Measurements from ENCODE around the gene ST8SIA4.

Gene ST8SIA4

GRCh38 chr5:100900796-100901781 lies 2.0 kb downstream of the ST8SIA4 start:
- TF ChIP-seq TCF12 (IDR thresholded peaks at IDR 0.05; ENCODE audit: low read depth) (no peak), YY1 (IDR thresholded peaks at IDR 0.05; ENCODE audit: low read depth) (no peak), RAD21 (IDR thresholded peaks at IDR 0.05; ENCODE audit: low read depth) (no peak), CEBPB (IDR thresholded peaks at IDR 0.05) (no peak), EP300 (IDR thresholded peaks at IDR 0.05; ENCODE audit: borderline replicate concordance) (no peak), FOXM1 (IDR thresholded peaks at IDR 0.05; ENCODE audit: borderline replicate concordance, low read depth) (no peak)

GRCh38 chr5:100900142-100900795 lies 2.8 kb downstream of the ST8SIA4 start:
- TF ChIP-seq REST (IDR thresholded peaks at IDR 0.05; ENCODE audit: low read depth) (no peak), RAD21 (IDR thresholded peaks at IDR 0.05; ENCODE audit: low read depth) (peak; percentile 61), MAX (IDR thresholded peaks at IDR 0.05) (peak; percentile 68), CEBPB (IDR thresholded peaks at IDR 0.05) (peak; percentile 39; the same call in 1 of the 2 replicates), EP300 (IDR thresholded peaks at IDR 0.05; ENCODE audit: borderline replicate concordance) (no peak), USF1 (IDR thresholded peaks at IDR 0.05) (peak; percentile 2; the same call in 1 of the 2 replicates)

GRCh38 chr5:100899675-100900074 lies 3.4 kb downstream of the ST8SIA4 start:
- TF ChIP-seq CREB1 (IDR thresholded peaks at IDR 0.05; ENCODE audit: low read depth) (no peak), NFIC (IDR thresholded peaks at IDR 0.05) (no peak), EP300 (IDR thresholded peaks at IDR 0.05; ENCODE audit: borderline replicate concordance) (no peak), ZBTB7A (IDR thresholded peaks at IDR 0.05; ENCODE audit: low read depth) (no peak), TEAD4 (IDR thresholded peaks at IDR 0.05) (no peak), RAD21 (IDR thresholded peaks at IDR 0.05; ENCODE audit: low read depth) (no peak), YY1 (IDR thresholded peaks at IDR 0.05; ENCODE audit: low read depth) (no peak), REST (IDR thresholded peaks at IDR 0.05; ENCODE audit: low read depth) (no peak), TAF1 (IDR thresholded peaks at IDR 0.05; ENCODE audit: low read depth) (no peak), TCF12 (IDR thresholded peaks at IDR 0.05; ENCODE audit: low read depth) (no peak), FOXM1 (IDR thresholded peaks at IDR 0.05; ENCODE audit: borderline replicate concordance, low read depth) (no peak), CEBPB (IDR thresholded peaks at IDR 0.05) (no peak), EGR1 (IDR thresholded peaks at IDR 0.05) (no peak), MAX (IDR thresholded peaks at IDR 0.05) (no peak), USF1 (IDR thresholded peaks at IDR 0.05) (no peak)

- TF ChIP-seq EP300 (IDR thresholded peaks at IDR 0.05; ENCODE audit: borderline replicate concordance) (no peak), NFIC (IDR thresholded peaks at IDR 0.05) (no peak), TCF12 (IDR thresholded peaks at IDR 0.05; ENCODE audit: low read depth) (no peak), YY1 (IDR thresholded peaks at IDR 0.05; ENCODE audit: low read depth) (no peak), CREB1 (IDR thresholded peaks at IDR 0.05; ENCODE audit: low read depth) (no peak), CEBPB (IDR thresholded peaks at IDR 0.05) (no peak), TAF1 (IDR thresholded peaks at IDR 0.05; ENCODE audit: low read depth) (no peak), MAX (IDR thresholded peaks at IDR 0.05) (no peak), FOXM1 (IDR thresholded peaks at IDR 0.05; ENCODE audit: borderline replicate concordance, low read depth) (no peak), EGR1 (IDR thresholded peaks at IDR 0.05) (no peak), ZBTB7A (IDR thresholded peaks at IDR 0.05; ENCODE audit: low read depth) (no peak), REST (IDR thresholded peaks at IDR 0.05; ENCODE audit: low read depth) (no peak), RAD21 (IDR thresholded peaks at IDR 0.05; ENCODE audit: low read depth) (no peak), USF1 (IDR thresholded peaks at IDR 0.05) (no peak), TEAD4 (IDR thresholded peaks at IDR 0.05) (no peak)
Measured at GRCh38 chr5:100898504-100899346, 4.4 kb downstream of the ST8SIA4 start.

All from Ishikawa (cell line).